GM21360 (cell line): ENCODE results near the gene EVC2.
"Not testable (repeated sequence)": the region's sequence is repeated elsewhere in the genome, so short reads cannot be mapped to it uniquely, and the experiment has no call there.

Experiments used
- ATAC-seq: cut with Tn5 transposase; IDR thresholded peaks from one replicate; pipeline ENCODE4 v1.9.1; 2021; ENCODE audit warnings: mild to moderate bottlenecking, moderate library complexity; ENCODE audit not compliant: unreplicated experiment

The EVC2 gene

GRCh38 chr4:5632066-5632440 lies 76.3 kb downstream of the EVC2 start:
- no peak for ATAC-seq

- no peak for ATAC-seq
Measured at GRCh38 chr4:5631352-5632065, 76.8 kb downstream of the EVC2 start.

GRCh38 chr4:5630762-5631161 lies 77.6 kb downstream of the EVC2 start:
- ATAC-seq, result no peak

GRCh38 chr4:5629542-5629941 lies 78.8 kb downstream of the EVC2 start:
- ATAC-seq, result no peak

GRCh38 chr4:5626913-5627312 lies 81.4 kb downstream of the EVC2 start:
- no peak for ATAC-seq

- ATAC-seq, result no peak
Measured at GRCh38 chr4:5622596-5622995, 85.8 kb downstream of the EVC2 start.

- ATAC-seq, result no peak
Measured at GRCh38 chr4:5619913-5620625, 88.3 kb downstream of the EVC2 start.

- no peak for ATAC-seq
Measured at GRCh38 chr4:5618051-5618960, 90.1 kb downstream of the EVC2 start.

- no peak for ATAC-seq
Measured at GRCh38 chr4:5616331-5616950, 91.9 kb downstream of the EVC2 start.

- no peak for ATAC-seq
Measured at GRCh38 chr4:5615496-5616075, 92.8 kb downstream of the EVC2 start.

GRCh38 chr4:5611750-5612149 lies 96.6 kb downstream of the EVC2 start:
- no peak for ATAC-seq

GRCh38 chr4:5609306-5610007 lies 98.9 kb downstream of the EVC2 start:
- ATAC-seq, result no peak

- not testable (repeated sequence) for ATAC-seq
Measured at GRCh38 chr4:5593828-5594227, 114.5 kb downstream of the EVC2 start.

- no peak for ATAC-seq
Measured at GRCh38 chr4:5592272-5592671, 116.1 kb downstream of the EVC2 start.

GRCh38 chr4:5589495-5589894 lies 118.9 kb downstream of the EVC2 start:
- no peak for ATAC-seq

- no peak for ATAC-seq
Measured at GRCh38 chr4:5588046-5588445, 120.3 kb downstream of the EVC2 start.

- no peak for ATAC-seq
Measured at GRCh38 chr4:5575941-5576340, 132.4 kb downstream of the EVC2 start.

- ATAC-seq, result no peak
Measured at GRCh38 chr4:5574386-5574785, 134.0 kb downstream of the EVC2 start.

- ATAC-seq, result no peak
Measured at GRCh38 chr4:5573965-5574364, 134.4 kb downstream of the EVC2 start.

- ATAC-seq, result no peak
Measured at GRCh38 chr4:5572751-5573150, 135.6 kb downstream of the EVC2 start.
